CD4-positive, alpha-beta T cell treated with Interleukin-12 subunit alpha and Interleukin-12 subunit beta, for 1 hour (primary cell): ENCODE data around the gene TENM3.

Source experiments
- DNase-seq: peaks from one replicate; pipeline ENCODE4 v3.0.0-alpha.2; 2020

TENM3 gene

DNA sequence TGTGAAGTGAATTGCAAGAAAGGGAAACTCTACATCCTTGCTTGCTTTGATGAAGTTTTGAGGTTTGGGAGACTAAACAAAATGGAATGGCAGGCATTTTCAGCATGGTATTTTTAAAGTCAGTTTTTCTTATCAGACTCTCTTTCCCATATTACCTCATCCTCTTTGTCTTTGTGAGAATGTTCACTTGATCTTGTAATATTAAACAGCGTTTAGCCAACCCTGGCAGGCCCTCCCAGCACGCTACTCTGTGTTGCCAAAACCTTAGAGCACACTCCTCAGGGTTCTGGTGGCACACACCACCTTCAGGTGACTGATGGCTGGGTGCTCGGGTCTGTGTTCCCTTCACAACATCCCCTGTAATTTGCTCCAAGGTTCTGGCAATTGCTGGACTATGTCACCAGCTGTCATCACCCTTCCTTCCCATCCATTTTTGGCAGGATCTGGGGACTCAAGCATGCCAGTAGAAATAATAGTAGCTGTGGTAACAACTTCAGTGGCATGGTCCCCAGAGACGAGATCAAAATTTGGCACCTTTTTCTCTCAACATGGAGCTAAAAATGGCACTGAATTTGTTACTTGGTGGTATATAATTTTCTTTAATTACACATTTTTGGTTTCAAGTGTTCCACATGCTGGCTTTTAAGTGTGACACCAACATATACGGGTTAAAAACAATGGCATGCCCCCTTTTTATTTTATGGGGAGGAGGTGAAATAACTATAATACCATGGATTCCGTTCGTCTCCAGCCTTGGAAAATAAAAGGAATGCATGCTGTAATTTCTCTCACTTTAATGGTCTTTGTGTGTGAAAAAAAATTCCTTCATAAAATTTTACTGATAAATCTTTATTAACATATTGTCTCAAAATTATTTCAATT, 400.8 kb downstream of the TENM3 start:
- DNase-seq = no peak

DNA sequence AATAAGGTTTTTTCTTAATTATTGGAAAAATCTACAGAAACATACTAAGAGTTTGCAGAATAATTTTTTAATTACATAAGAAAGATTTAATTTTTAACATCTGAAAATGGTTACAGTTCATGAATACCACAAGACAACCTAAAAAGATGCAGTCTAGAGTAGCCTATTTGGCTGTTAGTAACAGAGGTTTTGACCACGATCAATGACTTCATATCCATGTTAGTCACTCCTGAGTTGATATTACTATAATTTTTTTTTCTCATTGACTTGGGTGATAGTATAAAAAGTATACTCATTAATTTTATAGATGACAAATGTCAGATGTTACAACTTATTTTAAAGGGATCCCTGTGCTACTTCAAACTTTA, 401.5 kb downstream of the TENM3 start:
- no peak for DNase-seq

DNA sequence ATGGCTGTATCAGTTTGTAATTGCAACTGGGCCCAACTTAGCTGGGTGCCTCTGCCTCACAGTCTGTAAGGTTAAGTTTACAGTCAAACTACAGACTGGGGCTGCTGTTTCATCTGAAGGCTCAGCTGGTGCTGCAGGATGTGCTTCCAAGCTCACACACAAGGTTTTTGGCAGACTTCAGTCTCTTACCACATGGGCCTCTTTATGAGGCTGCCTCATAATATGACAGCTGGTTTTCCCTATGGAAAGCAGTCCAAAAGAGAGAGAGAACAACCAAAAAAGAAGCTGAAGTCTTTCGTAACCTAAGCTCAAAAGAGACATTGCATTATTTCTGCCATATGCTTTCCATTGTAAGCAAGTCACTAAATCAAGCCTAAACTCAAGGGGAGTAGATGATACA, 402.3 kb downstream of the TENM3 start:
- no peak for DNase-seq

DNA sequence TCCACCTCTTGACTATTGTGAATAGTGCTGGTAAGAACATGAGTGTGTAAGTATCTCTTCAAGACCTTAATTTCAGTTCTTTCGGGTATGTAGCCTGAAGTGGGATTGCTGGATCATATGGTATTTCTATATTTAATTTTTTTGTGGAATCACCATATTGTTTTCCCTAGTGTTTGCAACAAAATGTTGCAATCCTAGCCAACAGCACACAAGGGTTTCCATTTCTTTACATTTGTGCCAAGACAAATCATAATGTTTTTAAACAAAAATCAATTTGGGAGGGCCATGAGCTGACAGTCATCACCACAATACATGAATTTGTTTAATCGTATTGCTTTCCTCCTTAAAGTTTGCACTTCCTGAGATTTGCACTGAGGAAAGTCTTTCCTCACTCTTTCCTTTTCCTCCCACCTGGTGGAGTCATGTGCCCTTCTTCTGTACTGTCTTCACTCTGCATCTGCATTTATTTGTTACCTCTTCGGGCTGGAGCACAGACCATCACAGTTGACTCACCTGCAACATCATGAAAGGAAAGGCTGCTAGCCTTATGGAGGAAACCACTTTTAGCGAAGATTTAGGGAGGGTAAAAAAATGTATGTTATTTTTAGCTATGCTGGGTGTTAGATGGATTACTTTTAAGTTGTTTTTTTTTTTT, 404.6 kb downstream of the TENM3 start:
- DNase-seq = no peak

DNA sequence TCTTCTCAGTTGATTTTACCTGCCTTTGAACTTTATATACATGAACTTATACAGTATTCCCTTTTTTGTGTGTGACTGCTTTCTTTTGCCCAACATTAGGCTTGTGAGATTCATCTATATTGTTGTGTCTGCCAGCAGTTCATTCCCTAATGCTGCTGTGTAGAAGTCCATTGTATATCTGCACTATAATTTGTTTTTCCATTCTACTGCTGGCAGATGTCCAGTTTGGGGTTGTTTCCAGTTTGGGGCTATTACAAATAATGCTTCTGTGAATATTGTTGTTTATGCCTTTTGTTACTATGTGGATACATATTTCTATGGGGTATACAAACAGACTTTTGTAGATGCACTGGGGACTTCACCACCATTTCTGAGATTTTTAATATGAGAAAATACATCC, 405.6 kb downstream of the TENM3 start:
- DNase-seq = no peak

DNA sequence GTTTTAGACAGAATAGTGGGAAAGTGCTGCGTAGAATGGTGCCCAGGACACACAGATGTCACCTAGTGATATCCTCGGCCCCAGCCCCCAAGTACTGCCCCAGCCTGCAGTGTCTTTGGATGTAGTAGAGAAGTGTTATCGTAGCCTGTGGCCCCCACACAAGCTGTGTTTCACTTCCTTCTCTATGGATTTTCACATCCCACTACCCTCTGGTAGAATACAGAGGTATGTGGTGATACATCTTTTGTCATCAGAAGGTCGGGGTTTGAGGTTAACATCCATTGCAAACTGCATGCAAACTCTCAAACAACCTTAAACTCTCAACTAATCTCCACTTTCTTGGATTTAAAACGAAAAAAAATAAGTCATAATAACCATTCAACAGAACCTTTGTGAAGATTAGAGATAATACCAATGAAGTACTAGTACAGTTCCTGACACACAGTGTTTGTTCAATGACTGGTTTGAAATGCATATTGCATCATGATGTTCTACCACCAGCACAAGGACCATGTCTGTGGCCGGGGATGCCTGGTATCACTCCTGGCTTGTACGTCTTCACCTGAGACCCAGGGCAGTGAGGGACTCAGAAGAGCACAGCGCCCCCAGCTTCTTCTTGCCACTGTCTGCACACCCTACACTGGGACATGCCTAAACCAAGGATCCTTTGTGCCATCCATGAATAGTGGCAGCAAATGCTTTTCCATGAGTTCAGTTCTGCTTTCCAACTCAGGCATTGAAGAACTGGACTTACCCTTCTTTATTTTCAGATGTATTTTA, 406.7 kb downstream of the TENM3 start:
- DNase-seq = no peak

DNA sequence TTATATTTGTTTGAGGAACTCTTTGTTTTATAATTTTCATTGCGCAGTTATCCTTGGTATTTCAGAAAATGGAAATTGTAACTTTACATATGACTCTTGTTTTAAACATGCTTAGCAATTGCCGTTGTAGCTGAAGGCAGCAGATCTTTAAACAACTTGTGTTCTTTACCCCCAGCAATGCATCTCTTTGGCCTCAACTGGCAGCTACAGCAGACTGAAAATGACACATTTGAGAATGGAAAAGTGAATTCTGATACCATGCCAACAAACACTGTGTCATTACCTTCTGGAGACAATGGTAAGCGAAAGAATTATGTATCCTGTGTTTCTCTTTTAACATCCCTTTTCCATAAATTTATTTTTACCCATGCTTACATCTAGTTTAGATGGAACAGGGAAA, 410.4 kb downstream of the TENM3 start:
- no peak for DNase-seq

DNA sequence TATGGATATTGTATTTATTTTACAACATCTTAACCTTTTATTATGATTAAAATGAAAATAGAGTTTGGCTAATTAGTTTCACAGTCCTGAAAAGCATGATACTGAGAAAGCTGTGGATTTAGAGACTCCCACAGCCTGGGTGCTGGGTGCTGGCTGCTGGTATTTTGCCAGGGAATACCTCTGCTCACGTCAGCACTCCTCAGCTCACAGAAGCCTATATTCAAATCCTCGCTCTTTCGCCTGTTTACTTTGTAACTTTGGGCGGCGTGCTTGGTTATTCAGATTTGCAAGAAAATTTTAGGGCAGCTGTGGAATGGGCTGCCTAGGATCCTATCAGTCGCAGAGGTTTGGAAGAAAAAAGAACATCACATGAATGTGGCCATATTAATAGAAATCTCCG, 412.1 kb downstream of the TENM3 start:
- DNase-seq = no peak

DNA sequence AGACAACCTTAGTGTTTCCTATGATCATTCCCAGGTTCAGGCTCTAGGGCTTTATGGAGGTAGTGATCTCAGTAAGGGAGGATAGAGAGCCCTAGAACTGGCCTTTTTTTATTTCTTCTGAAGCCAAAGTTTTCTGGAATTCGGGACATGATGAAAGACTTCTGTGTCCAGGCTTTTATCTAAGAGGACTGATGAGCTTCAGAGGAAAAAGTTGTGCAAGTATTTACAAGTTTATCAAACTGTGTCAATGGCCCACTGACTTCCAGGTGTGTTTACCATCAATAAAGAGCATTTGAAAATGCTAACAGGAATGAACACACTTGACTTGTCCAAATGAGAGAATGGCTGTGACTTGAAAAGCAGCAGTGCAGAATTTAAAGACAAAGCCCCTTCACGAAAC, 419.3 kb downstream of the TENM3 start:
- no peak for DNase-seq

DNA sequence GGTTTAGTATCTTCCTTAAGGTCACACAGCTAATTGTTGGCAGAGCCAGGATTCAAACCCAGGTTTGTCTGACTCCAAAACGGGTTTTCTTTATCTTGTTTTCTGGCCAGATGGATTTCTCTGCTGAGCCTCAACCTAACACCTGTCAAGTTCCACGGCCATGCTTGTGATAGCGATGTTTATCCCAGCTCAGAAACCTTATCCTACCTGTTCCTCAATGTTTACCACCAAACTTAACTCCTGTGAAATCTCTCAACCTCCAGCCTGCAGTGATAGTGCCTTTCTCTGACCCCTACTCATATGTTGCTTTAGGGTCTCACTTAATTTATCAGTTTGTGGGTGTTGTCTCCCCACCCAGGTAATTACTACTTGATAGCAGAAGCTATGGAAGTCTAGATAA, 428.0 kb downstream of the TENM3 start:
- DNase-seq = no peak

DNA sequence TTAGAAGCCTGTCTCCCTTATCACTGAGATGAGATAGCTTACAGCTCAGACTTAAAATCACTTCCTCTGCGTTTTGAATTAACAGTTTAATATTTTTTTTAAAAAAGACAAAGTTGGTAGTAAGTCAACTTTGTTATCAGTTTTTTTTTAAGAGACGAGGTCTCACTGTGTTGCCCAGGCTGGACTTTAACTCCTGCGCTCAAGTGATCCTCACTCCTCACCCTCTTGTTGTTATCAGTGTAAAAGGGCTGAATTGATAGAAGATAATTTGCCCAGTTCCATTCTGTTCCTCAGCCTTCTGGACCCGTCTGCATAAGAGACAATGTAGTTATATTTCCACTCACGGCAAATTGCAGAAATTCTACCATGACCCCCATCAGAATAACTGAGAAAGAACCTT, 428.5 kb downstream of the TENM3 start:
- DNase-seq = no peak

DNA sequence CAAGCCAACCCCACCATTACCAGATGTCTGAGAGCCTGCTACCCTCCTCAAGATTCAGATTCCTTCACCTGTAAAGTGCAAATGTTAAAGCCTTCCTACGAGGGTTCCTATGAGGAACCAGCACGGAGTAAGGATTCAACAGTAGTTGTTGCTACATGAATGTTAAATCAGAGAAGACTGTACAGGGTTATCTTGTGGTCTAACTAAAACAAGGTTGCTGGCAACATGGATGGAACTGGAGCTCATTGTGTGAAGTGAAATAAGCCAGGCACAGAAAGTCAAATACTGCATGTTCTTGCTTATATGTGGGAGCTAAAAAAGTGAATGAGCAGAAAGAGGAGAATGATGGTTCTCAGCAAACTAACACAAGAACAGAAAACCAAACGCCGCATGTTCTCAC, 435.4 kb downstream of the TENM3 start:
- no peak for DNase-seq

DNA sequence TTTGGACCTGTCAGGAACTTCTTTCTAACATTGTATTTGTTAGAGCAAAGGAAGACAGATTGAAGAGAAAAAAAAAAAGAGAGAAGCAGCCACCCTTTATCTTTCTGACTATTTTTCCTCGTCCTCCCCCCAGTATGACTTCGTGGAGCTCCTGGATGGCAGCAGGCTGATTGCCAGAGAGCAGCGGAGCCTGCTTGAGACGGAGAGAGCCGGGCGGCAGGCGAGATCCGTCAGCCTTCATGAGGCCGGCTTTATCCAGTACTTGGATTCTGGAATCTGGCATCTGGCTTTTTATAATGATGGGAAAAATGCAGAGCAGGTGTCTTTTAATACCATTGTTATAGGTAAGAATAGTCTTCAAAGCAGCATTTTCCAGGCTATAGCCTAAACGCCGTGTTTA, 436.3 kb downstream of the TENM3 start:
- no peak for DNase-seq

DNA sequence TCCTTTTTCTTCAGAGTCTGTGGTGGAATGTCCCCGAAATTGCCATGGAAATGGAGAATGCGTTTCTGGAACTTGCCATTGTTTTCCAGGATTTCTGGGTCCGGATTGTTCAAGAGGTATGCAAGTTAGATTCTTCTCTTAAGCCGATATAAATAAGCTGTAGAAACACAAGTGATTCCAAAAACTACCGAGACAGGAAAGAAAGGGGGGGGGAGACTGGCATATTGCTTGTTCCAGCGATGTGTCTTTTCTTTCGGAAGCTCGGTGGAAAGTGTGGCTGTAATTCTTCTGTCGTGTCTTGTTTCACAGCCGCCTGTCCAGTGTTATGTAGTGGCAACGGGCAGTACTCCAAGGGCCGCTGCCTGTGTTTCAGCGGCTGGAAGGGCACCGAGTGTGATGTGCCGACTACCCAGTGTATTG, 437.0 kb downstream of the TENM3 start:
- no peak for DNase-seq

DNA sequence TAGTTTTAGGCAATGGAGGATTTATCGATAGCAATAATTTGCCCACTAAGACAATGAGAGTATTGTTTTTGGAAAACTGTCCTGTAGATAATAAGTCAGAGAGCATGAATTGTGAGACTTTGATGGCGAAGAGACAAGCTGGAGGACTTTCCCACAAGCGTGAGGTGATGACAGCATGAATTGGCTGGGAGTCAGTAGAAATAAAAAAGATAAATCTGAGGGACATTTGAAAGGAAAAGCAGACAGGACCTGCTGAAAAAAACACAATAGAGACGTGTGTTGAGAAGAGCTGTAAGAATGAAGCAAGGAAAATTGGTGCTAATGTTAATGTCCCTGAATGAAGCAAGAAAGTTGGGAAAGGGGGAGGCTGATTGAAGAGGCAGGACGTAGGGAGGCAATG, 440.5 kb downstream of the TENM3 start:
- DNase-seq = no peak

DNA sequence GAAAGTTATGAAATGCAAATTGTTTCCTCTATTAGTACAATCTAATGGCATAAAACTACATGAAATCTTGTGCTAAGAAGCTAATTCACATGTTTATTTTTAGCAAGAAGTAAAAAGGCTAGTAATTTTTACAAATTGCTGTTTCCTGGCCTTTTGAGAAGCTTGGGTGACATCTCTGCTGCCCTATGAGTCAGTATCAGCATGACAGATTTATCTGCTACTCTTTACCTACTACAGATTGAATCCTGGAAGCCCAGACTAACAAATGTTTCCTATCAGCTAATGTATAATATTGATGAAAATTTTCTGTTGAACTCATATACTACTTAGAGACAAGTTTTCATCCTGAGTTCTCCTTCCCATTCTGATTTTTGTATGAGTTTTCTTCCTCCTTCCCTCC, 441.6 kb downstream of the TENM3 start:
- DNase-seq = no peak

DNA sequence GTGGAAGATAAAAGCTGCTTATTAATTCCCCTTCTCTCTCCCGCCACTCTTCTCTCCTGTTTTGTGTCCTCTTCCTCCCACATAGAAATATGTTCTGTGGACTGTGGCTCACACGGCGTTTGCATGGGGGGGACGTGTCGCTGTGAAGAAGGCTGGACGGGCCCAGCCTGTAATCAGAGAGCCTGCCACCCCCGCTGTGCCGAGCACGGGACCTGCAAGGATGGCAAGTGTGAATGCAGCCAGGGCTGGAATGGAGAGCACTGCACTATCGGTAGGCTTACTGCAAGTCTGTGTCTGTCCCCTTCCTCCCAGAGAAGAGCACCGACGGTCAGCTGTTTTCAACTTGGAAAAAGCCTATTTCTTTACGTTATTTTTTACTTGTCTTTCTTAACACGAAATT, 444.9 kb downstream of the TENM3 start:
- no peak for DNase-seq

DNA sequence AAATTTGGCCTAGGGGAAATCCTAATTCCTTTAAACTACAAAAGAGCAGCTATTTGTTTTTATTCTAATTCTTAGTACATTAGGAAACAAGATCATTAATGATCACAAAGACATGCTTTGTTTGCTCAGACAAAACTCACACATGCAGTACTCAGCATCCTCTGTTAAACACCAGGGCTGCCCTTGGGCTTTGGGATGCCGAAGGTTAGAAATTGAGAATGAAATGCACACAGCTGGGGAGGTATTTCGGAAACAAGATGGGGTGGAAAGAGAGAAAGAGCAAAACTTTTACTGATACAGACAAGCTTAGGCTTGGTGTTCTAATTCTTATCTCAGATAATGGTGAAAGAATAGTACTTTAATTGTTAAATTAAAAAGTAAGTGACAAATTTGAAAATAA, 451.3 kb downstream of the TENM3 start:
- no peak for DNase-seq

DNA sequence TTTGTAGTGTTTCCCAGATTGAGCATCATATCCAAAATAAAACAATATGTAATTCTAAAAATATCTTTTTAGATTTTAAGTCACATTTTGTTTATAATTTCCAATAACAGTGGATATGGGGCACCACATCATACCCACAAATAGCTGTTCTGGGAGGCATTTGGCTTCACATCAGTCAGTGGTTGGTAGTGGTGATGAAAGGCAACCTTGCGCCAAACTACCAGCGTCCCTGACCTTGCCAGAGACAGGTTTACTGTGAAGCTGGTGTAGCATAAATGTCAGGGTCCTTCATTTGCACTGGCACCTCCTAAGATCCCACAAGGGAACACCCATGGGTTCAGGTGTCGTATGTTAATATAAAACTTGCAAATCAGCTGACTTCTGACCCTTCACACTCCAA, 451.8 kb downstream of the TENM3 start:
- no peak for DNase-seq

DNA sequence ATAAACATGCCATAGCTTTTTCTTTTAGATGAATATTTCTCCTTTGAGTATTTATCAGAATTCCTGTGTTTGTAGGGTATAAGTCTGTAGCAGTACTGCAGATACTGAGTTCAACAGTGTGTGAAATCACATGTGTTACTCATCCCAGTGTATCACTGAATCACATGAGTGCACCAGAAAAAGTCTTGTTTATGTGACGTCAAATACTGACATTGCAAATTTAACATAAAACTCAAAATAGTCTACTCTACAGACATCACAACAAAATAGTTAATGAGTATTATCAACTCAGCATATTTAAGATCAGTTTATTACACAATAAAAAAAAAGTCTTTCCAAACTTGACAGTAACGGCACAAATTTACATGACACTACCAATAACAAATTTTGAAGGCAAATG, 452.6 kb downstream of the TENM3 start:
- DNase-seq = no peak

DNA sequence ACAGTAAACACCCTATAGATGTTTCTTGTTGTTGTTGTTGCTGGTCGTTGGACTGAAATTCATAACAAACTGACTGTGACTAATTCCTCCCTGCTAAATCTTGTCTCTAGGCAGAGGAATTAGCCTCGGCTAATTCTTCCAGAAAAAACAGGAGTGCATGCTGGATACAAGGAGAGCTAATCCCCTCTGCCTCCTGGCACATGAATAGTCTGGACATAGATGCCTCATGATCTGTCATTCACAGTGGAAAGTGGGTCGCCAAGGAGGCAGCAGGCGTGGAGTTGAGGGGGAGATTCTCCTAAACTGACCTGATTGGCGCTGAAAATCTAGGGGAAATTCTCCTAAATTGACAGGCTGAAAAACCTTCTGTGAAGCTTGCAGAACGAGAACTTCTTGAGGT, 453.9 kb downstream of the TENM3 start:
- no peak for DNase-seq

DNA sequence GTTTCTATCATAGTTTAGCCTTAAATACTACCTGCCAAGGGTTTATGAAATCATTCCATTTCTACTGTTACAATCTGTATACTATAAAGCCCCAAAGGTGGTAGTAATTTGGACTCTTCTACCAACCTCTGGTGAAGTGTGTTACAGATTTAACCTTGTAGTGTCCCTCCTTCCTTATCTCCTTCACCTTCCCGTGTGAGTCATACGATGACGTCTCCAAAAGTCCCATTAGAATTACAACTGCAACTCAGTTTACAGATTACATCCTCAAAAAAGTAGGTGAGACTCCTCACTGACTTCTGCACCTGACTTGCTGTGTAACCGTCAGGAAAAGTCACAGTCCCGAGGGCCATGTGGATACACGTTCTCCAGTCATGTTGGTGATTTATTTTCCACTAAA, 455.0 kb downstream of the TENM3 start:
- no peak for DNase-seq

DNA sequence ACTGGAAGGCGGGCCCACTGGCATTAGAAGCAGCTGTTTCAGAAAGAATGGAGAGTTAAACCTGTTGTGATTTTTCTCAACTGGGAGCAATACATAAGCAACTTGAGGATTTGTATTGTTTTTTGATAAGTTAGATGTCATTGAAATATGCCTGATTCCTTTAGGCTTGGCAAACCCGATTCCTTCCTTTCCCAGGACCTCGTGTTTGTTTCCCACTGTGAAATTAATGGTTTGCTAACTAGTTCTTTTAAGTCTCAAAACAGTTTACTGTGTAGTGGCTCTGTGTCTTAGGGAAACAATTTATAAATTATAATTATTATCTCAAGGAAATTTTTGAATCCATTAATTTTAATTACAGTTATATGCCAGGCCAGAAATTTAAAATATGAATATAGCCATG, 456.0 kb downstream of the TENM3 start:
- no peak for DNase-seq

DNA sequence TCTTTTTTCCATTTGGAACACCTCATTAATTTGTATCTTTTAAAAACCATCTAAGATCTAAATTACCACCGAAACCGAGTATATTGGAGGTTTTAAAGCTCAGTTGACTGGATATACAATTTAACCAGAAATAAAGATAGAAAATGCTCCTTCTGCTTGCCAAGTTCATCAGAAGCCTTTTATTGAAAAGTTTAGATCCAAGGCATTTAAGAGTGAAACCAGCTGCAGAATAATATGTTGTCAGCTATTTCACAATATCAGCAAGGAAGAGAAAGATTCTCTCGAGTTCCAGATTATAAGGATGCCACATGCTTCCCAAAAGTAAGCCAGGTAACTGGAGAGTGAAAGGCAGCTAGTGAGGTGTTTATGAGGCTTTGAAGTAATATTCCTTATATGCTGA, 456.6 kb downstream of the TENM3 start:
- DNase-seq = no peak
